Measurements from ENCODE around the gene TXNL4B.
A peak's percentile ranks its signal among the peaks of the same experiment; 100 is the strongest.
"Not testable (repeated sequence)": the region's sequence is repeated elsewhere in the genome, so short reads cannot be mapped to it uniquely, and the experiment has no call there.

TXNL4B gene

GRCh38 chr16:72112452-72112792, 19.0 kb upstream of the TXNL4B start:
- no peak for DNase-seq (ENCODE audit: low read depth)

GRCh38 chr16:72111657-72112451, 18.4 kb upstream of the TXNL4B start:
- DNase-seq (ENCODE audit: low read depth): no peak

GRCh38 chr16:72110662-72111615, 17.5 kb upstream of the TXNL4B start:
- no peak for DNase-seq (ENCODE audit: low read depth)

GRCh38 chr16:72109966-72110530, 16.6 kb upstream of the TXNL4B start:
- DNase-seq (ENCODE audit: low read depth): no peak

GRCh38 chr16:72109300-72109699, 15.9 kb upstream of the TXNL4B start:
- DNase-seq (ENCODE audit: low read depth): no peak

- no peak for DNase-seq (ENCODE audit: low read depth)
These were observed 15.1 kb upstream of the TXNL4B start for GRCh38 chr16:72108353-72109102.

GRCh38 chr16:72107371-72107770, 14.0 kb upstream of the TXNL4B start:
- DNase-seq (ENCODE audit: low read depth): no peak

- DNase-seq (ENCODE audit: low read depth): no peak
These were observed 12.6 kb upstream of the TXNL4B start for GRCh38 chr16:72105978-72106377.

GRCh38 chr16:72104905-72105304, 11.5 kb upstream of the TXNL4B start:
- DNase-seq (ENCODE audit: low read depth): no peak

- DNase-seq (ENCODE audit: low read depth): no peak
These were observed 7.8 kb upstream of the TXNL4B start for GRCh38 chr16:72101195-72101594.

- no peak for DNase-seq (ENCODE audit: low read depth)
These were observed 6.0 kb upstream of the TXNL4B start for GRCh38 chr16:72099377-72099818.

- no peak for DNase-seq (ENCODE audit: low read depth)
These were observed 5.5 kb upstream of the TXNL4B start for GRCh38 chr16:72098936-72099335.

- DNase-seq (ENCODE audit: low read depth): no peak
These were observed 818 bp upstream of the TXNL4B start for GRCh38 chr16:72094266-72094610.

- peak; percentile 32 for DNase-seq (ENCODE audit: low read depth)
These were observed 480 bp downstream of the TXNL4B start for GRCh38 chr16:72092832-72093447.

- no peak for DNase-seq (ENCODE audit: low read depth)
These were observed 2.2 kb downstream of the TXNL4B start for GRCh38 chr16:72091217-72091616.

GRCh38 chr16:72085002-72085401, 8.4 kb downstream of the TXNL4B start:
- DNase-seq (ENCODE audit: low read depth): no peak

- DNase-seq (ENCODE audit: low read depth): no peak
These were observed 9.0 kb downstream of the TXNL4B start for GRCh38 chr16:72084445-72084844.

- DNase-seq (ENCODE audit: low read depth): no peak
These were observed 9.5 kb downstream of the TXNL4B start for GRCh38 chr16:72083778-72084404.

- not testable (repeated sequence) for DNase-seq (ENCODE audit: low read depth)
These were observed 16.3 kb downstream of the TXNL4B start for GRCh38 chr16:72076991-72077706.

GRCh38 chr16:72075067-72075466, 18.4 kb downstream of the TXNL4B start:
- not testable (repeated sequence) for DNase-seq (ENCODE audit: low read depth)

All from GM04503 (cell line).